HepG2 (cell line): ENCODE measurements around the gene ELAVL4.

ENCODE experiments used
- DNMT1 ChIP-seq: sonication (generic); formaldehyde crosslinking; IDR thresholded peaks from 2 replicates; pipeline ENCODE4 v1.5.1; 2020; ENCODE audit warnings: mild to moderate bottlenecking, missing genetic modification reagents
- PHB2 ChIP-seq: fragments of 450-650 bp; IDR thresholded peaks from 2 replicates; pipeline ENCODE4 v1.6.1; 2018; ENCODE audit not compliant: partially characterized antibody
- SOX13 ChIP-seq, 3 experiments: fragments of 450-650 bp in 1 of 3; sonication (generic) in 1 of 3; formaldehyde crosslinking in 1 of 3; IDR thresholded peaks in 2 of 3; conservative IDR thresholded peaks in 1 of 3; 2 replicates each; pipeline versions ENCODE4 v1.5.0 to v1.6.1; 2016 to 2020; ENCODE audit warnings: antibody characterized with exemption in 1 of 3, mild to moderate bottlenecking in 1 of 3, missing compliant biosample characterization in 1 of 3, missing genetic modification reagents in 1 of 3, moderate library complexity in 1 of 3
- STAT5B ChIP-seq: sonication (generic); formaldehyde crosslinking; IDR thresholded peaks from 2 replicates; pipeline ENCODE4 v1.4.0; 2020; ENCODE audit warnings: missing genetic modification reagents
- TAF1 ChIP-seq: sonication (generic); formaldehyde crosslinking; IDR thresholded peaks from 2 replicates; pipeline ENCODE4 v1.4.0; 2020; ENCODE audit warnings: missing genetic modification reagents
- ZNF18 ChIP-seq: sonication (generic); formaldehyde crosslinking; IDR thresholded peaks from 2 replicates; pipeline ENCODE4 v1.8.0; 2022; ENCODE audit warnings: mild to moderate bottlenecking, missing genetic modification reagents; ENCODE audit not compliant: insufficient replicate concordance
- ZNF230 ChIP-seq: sonication (generic); formaldehyde crosslinking; IDR thresholded peaks from 2 replicates; pipeline ENCODE4 v1.4.0; 2020; ENCODE audit warnings: mild to moderate bottlenecking, missing genetic modification reagents
- ZNF878 ChIP-seq: sonication (generic); formaldehyde crosslinking; IDR thresholded peaks from 2 replicates; pipeline ENCODE4 v1.8.1; 2023; ENCODE audit warnings: mild to moderate bottlenecking, missing genetic modification reagents, moderate library complexity

GRCh38 chr1:50180367-50180766 lies 71.6 kb downstream of the ELAVL4 start:
- TF ChIP-seq ZNF230 (no peak), TAF1 (CRISPR knock-in tag) (no peak), STAT5B (CRISPR knock-in tag) (no peak), DNMT1 (no peak), ZNF878 (CRISPR knock-in tag) (no peak), PHB2 (no peak), ZNF18 (no peak), SOX13 (IDR thresholded peaks at IDR 0.05) (no peak), SOX13 (CRISPR knock-in tag; conservative IDR thresholded peaks at IDR 0.05 in 1 of 2, IDR thresholded peaks at IDR 0.05 in 1 of 2) (no peak)
